ENCODE results near the gene LARGE1.

The LARGE1 gene

DNA sequence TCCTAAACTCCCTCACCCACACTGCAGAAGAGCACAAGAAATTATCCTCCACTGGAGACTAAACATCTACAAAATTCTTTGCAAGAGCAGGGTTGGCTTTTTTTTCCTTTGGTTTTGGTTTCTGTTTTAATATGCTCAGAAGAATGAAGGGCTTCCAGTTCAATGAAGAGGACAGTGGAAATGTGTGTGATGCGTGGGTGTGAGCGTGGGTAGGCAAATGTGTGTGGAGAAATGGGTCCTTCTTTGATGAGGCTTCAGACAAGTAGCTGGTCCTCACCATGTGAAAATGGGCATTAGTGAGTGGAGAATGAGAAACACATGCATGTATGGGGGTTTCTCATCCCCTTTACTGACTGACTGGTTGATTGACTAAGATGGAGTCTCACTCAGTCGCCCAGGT, 598.8 kb downstream of the LARGE1 start:
- no peak for DNase-seq (ENCODE audit: low read depth in 2 of 2)

DNA sequence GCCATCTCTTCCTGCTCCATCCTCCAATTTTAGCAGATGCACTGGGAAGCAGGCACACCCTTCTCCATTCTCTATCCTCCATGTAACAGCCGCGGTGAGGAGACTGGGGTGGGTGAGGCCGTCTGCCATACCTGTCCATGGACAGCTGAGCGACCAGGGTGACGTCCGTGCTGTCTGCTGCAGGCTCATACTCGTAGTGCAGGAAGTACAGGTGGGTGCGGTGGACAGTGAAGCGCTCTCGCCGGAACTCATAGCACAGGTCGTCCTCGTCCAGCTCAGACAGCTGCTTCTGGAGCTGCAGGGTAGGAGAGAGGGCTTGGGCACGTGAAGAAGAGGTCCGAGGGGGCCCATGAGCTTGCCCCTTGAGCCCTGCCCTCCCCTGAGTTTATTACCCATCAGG, 604.3 kb downstream of the LARGE1 start:
- no peak for DNase-seq (ENCODE audit: low read depth in 2 of 2)

DNA sequence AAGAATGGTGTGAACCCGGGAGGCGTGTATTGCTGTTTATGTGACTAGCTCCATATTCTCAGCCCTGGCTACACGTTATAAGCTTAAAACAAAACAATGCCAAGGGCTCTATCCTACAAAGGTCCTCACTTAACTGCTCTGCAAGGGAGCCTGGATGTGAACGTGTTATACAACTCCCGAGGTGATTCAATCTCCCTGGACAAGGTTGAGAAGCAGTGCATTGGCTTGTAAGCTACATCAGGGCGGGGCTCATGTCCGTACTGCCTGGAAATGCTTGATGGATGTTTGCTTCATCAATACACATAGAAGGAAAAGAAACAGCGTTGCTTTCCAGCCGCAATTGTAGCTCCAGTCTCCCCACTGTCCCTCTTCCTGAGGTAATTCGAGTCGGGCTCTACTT, 605.2 kb downstream of the LARGE1 start:
- DNase-seq (ENCODE audit: low read depth in 2 of 2): no peak

DNA sequence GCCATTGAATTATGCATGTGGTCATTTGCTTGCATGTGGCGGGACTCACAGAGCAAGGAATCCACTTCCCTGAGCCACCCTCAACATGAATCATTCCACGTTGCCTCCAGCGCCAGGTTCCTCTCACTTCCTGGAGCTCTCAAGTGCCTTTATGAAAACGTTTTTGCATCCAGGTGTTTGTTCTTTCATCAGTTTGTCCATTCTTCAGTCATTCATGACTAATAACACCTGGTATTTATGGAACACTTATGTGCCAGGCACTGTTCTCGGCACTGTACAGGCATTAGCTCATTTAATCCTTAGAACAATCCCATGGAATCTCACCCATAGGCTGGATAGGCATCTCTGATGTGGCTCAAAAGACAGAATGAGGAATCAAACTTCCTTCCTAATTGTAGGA, 606.0 kb downstream of the LARGE1 start:
- DNase-seq (ENCODE audit: low read depth in 2 of 2): no peak

DNA sequence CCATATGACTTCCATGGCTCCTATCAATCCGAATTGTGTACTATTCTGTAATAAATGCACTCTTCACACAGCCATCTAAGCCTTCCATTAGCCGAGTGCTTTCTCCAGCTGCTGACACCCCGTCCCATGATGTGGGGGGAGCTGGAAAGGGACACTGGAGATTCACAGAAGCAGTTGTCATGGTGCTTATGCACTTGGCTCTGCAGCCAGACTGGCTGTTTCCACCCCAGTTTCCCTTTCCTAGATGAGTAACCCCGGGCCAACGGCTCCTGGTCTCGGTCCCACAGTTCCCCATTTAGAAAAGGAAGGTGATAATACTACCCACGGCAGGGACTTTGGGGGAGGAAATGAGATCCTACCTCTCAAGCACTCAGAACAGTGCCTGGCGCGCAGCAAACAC, 617.2 kb downstream of the LARGE1 start:
- DNase-seq (ENCODE audit: low read depth in 2 of 2): no peak

DNA sequence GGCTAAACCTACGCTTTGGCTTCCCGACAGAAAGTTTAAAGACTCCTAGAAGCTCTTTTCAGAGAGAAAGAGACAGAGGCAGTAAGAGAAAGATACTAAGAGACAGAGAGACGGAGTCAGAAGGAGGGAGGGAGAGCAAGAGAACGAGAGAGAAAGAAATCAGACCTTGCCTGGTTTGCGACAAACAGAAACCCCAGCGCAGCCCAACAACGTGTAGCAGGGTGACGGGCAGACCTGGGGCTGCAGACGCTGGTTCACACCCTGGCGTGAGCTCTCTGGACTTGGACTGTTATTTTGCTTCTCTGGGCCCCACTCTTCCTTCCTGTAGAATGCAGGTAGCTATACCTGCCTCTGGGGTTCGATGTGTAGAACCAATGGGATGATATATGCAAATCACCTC, 617.7 kb downstream of the LARGE1 start:
- no peak for DNase-seq (ENCODE audit: low read depth in 2 of 2)

DNA sequence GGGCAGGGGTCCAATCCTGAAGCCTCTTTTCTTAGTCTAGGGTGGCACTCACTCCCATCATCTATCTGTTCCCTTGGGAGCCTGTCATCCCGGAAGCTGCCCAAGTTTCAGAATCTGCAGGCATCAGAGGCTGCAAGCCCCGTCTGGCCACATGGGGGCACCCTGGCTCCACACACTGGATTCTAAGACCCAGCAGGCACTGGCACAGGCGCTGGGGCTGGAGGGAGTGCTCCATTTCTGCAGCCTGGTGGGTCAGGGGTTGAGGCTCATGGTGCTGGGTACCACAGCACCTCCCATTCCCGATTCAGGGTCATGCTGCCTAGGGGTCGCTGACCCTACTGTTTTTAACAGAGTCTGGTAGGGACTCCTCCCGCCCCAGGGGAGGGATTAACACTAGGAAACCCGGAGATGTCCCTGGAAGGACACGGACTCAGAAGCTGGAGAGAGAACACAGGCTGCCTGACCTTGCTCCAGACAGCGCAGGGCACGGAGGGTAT, 618.2 kb downstream of the LARGE1 start:
- DNase-seq (ENCODE audit: low read depth in 2 of 2): peak; percentile 20 to 36

DNA sequence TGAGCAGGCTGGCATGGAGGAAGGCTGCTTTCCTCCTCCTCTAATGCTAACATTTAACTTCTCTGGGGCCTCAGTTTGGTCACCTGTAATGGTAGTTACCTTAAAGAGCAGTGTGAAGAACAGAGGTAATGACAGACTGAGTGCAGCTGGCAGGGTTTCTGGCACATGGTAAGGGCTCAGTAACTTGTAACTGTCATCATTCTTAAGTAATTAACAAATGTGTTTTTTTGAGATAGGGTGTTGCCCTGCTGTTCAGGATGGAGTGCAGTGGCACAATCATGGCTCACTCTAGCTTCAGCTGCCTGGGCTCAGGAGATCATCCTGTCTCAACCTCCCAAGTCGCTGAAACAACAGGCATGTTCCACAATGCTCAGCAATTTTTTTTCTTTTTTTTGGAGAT, 620.1 kb downstream of the LARGE1 start:
- DNase-seq (ENCODE audit: low read depth in 2 of 2): no peak

DNA sequence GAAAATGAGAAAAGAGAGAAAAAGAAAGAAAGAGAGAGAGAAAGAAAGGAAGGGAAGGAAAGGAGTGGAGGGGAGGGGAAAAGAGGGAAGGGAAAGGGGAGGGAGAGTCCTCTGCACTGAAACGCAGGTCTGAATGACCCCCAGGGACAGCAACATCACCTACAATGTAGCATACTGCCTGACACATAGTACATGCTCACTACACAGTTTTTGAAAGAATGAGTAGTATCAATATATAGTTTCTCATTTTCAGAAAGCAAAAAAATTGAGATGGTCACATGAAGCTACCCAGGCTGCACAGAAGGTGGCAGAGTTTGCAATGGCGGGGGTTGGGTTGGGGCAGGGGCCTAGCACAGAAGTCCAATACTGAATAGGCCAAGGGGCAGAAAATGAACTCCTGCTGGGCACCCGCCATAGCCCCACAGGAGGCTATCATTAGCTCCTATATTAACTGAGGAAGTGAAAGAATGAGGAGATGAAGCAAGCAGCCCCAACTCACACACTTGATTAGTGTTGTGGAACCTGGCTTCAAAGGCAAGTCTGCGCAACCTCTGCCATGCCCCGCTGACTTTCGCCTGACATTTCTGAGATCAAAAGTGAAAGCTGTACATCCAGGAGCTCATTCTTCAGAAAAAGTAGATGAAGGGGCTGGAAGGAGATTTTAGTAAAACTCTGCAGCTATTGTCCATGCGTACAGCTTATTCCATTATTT, 620.9 kb downstream of the LARGE1 start:
- DNase-seq (ENCODE audit: low read depth in 2 of 2): no peak

DNA sequence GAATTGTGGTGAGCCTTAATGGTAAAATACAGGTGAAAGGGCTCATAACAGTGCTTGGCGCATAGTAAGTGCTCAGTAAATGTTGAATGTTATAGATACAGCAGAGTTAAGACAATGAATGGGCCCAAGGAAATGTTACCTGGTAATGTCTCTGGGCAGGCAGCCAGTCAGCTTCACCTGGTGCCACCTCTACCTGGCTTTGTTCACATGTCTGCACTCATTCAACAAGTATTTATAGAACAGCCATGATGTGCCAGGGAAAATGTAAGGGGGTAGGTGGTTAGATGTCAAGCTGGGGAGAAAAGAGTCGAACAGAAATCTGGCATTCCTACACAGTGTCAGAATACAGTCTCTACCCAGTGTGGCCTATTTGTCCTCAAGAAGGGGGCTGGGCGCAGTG, 623.3 kb downstream of the LARGE1 start:
- no peak for DNase-seq (ENCODE audit: low read depth in 2 of 2)

DNA sequence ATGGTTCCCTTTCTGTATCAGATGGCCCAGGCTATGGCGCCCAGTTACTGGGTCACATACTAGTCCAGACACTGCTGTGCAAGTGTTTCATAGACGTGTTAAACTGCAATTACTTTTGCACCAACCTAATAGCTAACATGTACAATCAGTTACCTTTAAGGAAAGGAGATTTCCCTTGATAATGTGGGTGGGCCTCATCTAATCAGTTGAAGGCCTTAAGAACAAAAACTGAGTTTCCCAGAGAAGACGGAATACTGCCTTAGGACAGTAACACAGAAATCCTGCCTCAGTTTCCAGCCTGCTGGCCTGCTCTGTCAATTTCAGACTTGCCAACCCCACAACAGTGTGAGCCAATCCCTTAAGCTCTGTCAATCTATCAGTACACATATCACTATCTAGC, 632.2 kb downstream of the LARGE1 start:
- no peak for DNase-seq (ENCODE audit: low read depth in 2 of 2)

DNA sequence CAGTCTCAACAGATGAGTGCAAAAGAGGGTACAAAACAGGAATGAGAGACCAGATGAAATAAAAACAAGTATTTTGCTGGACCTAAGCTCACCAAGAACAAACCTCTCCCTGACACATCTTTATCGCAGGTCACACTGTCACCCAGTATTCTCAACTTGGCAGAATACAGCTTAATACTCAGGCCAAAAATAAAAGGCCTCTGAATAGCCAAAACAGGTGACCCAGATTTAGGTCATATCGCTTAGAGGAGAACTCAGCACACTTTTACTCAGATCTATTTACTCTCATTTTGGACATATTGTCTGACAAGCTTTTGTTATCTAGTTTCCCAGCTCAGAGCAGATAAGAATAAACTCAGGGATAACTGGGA, 645.2 kb downstream of the LARGE1 start:
- no peak for DNase-seq (ENCODE audit: low read depth in 2 of 2)

DNA sequence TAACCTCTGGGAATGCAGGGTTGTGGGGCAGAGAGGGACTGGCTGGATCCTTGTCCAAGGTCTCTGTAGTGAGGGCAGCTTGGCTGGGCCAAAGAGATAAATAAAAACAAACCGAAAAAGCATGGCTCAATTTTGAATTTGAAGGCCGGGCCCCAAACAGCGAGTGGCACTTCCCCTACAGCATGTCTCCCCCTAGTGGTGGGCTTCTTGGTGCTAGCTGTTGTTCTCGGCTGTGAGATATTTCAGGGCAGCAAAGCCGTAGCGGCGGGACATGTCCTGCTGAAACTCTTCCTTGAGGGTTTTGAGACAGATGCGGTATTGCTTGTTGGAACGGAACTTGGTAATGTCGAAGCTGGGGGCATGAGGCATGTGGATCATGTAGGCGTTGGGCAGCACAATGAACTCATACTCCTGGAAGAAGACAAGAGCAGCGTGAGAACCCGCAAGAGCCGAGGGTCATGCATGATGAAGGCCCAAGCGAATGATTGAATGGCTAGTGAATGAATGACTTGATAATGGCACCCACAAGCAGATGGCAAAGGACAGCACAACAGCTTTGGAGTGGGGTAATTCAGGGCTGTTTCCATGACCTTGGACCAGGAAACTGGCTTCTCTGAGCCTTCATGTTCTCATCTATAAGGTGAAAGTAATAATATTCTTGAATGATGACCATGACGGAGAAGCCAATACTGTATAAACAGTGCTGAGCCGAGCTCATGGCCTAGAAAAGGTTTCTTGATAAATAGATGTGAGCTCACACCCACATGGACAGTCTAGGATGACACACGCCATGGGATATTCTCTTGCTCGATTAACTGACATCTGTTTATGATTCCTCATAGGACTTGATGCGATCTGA, 645.8 kb downstream of the LARGE1 start:
- DNase-seq (ENCODE audit: low read depth in 2 of 2): no peak

DNA sequence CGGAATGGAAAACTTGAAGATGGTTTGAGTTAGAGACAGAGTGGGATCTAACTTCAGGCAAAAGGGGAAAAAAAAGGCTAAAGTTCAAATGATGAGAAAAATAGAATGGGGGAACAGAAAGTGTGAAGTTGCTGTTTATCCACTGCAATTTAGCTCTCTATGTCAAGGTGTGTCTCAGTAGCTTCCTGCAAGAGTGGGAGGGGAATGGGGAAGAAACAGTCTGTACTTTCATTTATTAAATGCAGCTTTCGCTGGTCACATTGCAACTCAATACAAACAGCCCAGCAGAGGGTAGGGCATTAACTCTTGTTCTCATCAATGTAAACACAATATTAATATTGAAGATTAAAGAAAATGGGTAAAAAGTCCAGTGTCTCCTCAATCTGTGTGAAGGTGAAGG, 647.4 kb downstream of the LARGE1 start:
- no peak for DNase-seq (ENCODE audit: low read depth in 2 of 2)

DNA sequence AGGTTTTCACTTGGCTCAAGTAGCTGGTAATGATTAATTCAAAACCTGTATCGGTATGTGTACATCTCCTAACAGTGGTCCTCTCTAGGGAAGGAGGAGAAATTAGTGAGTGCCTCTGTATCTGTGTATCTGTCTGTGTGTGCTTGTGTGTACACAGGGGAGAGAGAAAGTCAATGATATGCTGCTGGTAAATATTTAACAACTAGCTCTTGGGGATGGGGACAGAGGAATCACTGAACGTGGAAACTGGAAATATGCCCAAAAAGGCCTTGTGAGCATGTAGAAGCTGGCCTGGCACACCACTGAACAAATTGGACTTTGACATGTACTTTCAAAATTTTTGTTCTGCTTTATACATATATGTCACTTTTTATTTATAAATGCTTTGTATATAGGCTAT, 648.1 kb downstream of the LARGE1 start:
- DNase-seq (ENCODE audit: low read depth in 2 of 2): no peak

DNA sequence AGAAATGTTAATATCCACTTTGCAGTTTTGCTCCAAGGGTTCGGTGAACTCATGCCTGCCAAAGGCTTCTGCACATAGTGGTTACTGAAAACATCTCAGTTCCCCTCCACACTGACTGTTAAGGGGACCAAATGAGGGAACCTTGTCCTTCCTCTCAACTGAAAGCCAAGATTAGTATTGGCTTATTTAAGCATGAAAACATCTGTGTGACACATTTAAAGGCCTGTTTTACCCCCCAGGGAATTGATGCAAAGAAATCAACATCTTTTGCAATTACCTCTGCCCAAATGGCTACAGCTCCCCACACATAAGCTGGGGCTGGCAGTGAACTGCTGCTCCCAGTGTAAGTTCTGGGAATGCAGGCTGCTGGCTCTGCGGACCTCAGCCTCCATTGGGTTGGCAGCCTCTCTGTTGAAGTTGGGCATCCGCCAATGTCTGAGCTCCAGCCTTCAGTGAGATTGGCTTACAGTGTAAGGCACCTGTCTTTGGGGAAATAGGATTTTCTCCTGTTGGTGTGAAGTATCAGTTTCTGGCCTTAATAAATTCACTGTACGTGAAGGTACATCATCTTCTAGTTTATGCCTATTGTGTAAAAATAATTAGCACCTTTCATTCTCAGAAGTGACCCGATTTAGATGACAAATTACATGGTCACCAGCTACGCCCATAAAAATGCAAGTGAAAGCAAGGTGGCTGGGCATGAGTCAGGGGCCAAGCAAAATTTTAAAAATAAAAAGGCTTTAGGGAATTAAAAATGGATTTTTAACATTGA, 648.7 kb downstream of the LARGE1 start:
- DNase-seq (ENCODE audit: low read depth in 2 of 2): no peak

DNA sequence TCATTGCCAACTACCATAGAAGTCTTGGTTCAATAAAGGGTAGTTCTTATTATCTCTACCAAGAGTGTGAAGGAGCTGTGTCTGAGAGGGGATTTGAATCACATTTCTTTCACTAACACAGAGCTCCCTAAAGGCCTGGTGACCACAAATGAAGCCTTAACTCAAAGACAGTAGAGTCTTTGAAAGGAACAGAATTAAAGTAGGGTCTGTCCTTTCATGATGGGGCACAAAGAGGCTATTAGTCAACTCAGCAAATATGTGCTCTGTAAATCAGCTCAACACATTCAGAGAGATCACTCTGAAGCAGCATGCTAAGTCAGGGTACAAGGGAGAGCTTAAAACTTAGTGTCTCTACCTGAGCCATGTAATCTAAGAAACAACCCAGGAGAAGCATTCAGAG, 649.7 kb downstream of the LARGE1 start:
- DNase-seq (ENCODE audit: low read depth in 2 of 2): no peak

DNA sequence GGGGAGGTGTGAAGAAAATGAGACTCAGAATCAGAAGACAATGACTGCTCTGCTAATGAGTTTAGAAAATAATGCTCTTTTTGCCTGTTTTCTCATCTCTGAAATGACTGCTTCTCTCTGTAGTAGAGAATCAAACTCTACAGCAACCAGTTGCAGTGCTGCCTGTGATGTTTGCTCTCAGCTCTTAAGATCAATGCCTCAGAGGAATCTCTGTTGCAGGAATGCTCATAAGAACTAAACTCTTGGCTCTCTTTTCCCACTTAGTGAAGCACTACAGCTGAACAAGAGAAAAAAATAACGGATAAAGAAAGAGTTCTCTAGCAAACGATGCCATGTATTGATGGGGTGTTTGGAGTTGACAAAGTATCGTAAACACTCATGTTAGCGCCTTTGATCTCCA, 658.6 kb downstream of the LARGE1 start:
- DNase-seq (ENCODE audit: low read depth in 2 of 2): no peak

DNA sequence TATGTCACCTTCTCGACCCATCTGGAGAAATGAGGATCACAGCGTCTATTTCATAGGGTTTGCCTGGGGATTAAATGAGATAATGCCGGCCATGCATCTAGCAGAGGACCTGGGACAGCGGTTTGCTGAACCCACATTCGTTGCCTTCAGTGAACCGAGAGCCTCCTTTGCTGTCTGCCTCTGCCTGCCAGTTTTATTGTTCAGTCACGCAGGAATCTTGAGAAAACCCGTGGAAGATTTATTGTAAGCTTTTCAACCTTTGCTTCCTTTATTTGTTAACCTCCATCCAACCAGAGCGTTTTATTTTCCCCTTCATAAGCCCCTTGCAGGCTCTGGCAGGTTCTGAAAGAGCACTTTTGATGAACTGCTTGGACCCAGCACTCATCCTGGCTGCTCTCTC, 659.8 kb downstream of the LARGE1 start:
- DNase-seq (ENCODE audit: low read depth in 2 of 2): no peak

DNA sequence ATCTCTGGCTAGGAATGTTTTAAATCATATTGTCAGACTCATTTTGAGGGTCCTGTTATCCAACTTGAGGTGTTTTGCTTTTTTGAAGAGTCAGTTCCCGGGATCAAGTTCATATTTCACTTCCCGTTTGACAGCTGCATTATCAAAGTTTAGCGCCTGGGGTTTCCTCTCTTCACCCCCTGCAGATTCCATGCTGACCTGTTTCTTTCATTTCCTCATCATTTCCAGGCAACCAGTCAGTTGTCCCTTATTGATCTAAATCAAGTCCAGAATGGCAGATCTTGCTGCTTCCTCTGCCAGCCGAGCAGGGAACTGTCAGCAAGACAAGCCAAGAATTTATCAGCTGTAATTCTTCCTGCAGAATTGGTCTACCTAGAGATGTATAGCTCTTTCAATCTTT, 664.5 kb downstream of the LARGE1 start:
- DNase-seq (ENCODE audit: low read depth in 2 of 2): no peak

DNA sequence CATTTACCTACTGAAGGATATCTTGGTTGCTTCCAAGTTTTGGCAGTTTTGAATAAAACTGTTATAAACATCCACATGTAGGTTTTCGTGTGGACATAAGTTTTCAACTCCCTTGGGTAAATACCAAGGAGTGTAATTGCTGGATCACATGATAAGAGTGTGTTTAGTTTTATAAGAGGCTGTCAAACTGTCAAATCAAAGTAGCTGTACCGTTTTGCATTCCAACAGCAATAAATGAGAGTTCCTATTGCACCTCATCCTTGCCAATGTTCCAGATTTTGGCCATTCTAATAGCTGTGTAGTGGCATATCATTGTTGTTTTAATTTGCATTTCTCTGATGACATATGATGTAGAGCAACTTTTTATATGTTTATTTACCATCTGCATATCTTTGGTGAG, 671.3 kb downstream of the LARGE1 start:
- no peak for DNase-seq (ENCODE audit: low read depth in 2 of 2)

DNA sequence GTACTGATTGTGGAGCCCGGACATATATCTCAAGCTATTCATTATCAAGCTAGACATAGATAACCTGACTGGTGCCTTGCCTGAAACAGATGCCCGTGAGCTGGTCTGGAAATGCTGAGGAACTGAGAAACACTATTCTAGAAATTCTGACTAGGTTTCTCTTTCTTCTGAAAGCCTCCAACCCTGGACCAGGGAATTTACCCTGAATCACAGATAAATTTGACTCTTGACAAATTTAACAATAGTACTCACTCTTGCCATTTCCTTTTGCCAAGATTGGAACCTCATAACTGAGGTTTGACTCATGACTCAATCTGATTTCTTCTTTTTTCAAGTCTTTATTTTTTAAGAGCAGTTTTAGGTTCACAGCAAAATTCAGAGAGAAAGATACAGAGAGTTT, 672.5 kb downstream of the LARGE1 start:
- DNase-seq (ENCODE audit: low read depth in 2 of 2): no peak

DNA sequence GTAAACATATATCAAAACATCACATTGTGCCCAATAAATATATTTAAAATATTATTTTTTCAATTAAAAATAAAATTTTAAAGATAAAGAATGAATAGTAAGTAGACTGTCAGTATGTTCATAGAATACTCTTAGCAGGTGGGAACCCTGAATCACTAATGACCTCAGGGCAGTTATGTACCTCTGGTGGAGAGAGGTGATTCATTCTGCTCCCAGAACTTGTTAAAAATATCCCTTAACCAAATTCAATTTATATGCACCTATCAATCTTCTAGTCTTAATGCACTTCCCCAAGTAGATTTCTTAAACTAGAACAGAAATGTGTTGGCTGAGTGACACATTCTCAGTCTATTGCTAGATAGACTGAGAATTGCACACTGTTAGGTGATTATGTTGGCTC, 678.2 kb downstream of the LARGE1 start:
- DNase-seq (ENCODE audit: low read depth in 2 of 2): no peak

All from fibroblast of skin of left quadriceps (primary cell).